Neural cell (in vitro differentiated cells): Measurements from ENCODE around the gene LRRC2. TPM values are rescaled to one million over a fixed set of nuclear protein-coding genes. Genes with fewer than 3 reads are reported as not detected.
A peak's percentile ranks its signal among the peaks of the same experiment; 100 is the strongest.

Experiments
- H2AFZ ChIP-seq: fragments of 200-600, 300-800 bp; sonication (generic), shearing (Covaris generic); 2 replicates; pipeline ENCODE4 v1.6.0; 2014; ENCODE audit warnings: low read depth, mild to moderate bottlenecking, antibody characterized with exemption, low read length, moderate library complexity
- H3F3A ChIP-seq: fragments of 200-600 bp; shearing (Covaris generic); 2 replicates; pipeline ENCODE4 v1.6.1; 2016; ENCODE audit warnings: mild to moderate bottlenecking, moderate library complexity, mixed read lengths, antibody characterized with exemption, low read length; ENCODE audit not compliant: insufficient read depth, poor library complexity, severe bottlenecking
- H3K27ac ChIP-seq: fragments of 200-600, 300-800 bp; sonication (generic), shearing (Covaris generic); 2 replicates; pipeline ENCODE4 v1.5.1; 2014; ENCODE audit warnings: mild to moderate bottlenecking, low read length, moderate library complexity
- H3K27me3 ChIP-seq: fragments of 300-800, 200-600 bp; sonication (generic), shearing (Covaris generic); 2 replicates; pipeline ENCODE4 v1.6.0; 2014; ENCODE audit warnings: mild to moderate bottlenecking, low read depth, low read length, moderate library complexity; ENCODE audit not compliant: insufficient read depth
- H3K36me3 ChIP-seq: fragments of 300-800, 200-600 bp; sonication (generic), shearing (Covaris generic); 2 replicates; pipeline ENCODE4 v1.5.1; 2014; ENCODE audit warnings: mild to moderate bottlenecking, antibody characterized with exemption, low read length, moderate library complexity; ENCODE audit not compliant: insufficient read depth
- H3K4me2 ChIP-seq: fragments of 300-800, 200-600 bp; sonication (generic), shearing (Covaris generic); 2 replicates; pipeline ENCODE4 v1.6.0; 2014; ENCODE audit warnings: mild to moderate bottlenecking, low read length
- H3K4me3 ChIP-seq: fragments of 300-800, 200-600 bp; sonication (generic), shearing (Covaris generic); 2 replicates; pipeline ENCODE4 v1.5.1; 2014; ENCODE audit warnings: mild to moderate bottlenecking, low read length, moderate library complexity
- H3K79me2 ChIP-seq: fragments of 200-600 bp; shearing (Covaris generic); replicated peaks from 2 replicates; pipeline ENCODE4 v1.6.0; 2014; ENCODE audit warnings: mild to moderate bottlenecking, low read length, moderate library complexity; ENCODE audit not compliant: insufficient read depth
- H3K9ac ChIP-seq: fragments of 300-800, 200-600 bp; sonication (generic), shearing (Covaris generic); 2 replicates; pipeline ENCODE4 v1.6.1; 2016; ENCODE audit warnings: mild to moderate bottlenecking, low read length, mixed read lengths
- H3K9me2 ChIP-seq: fragments of 200-600 bp; shearing (Covaris generic); 2 replicates; pipeline ENCODE4 v1.6.1; 2016; ENCODE audit warnings: mild to moderate bottlenecking, low read length, mixed read lengths; ENCODE audit not compliant: insufficient read depth
- H3K9me3 ChIP-seq: fragments of 200-600, 300-800 bp; sonication (generic), shearing (Covaris generic); 2 replicates; pipeline ENCODE4 v1.6.1; 2016; ENCODE audit warnings: mild to moderate bottlenecking, mixed run types, low read length, moderate library complexity, mixed read lengths
- H4K20me1 ChIP-seq: fragments of 200-600 bp; shearing (Covaris generic); 2 replicates; pipeline ENCODE4 v1.6.1; 2016; ENCODE audit warnings: mild to moderate bottlenecking, mixed run types; ENCODE audit not compliant: insufficient read depth
- EP300 ChIP-seq: fragments of 450-650 bp; conservative IDR thresholded peaks from 2 replicates; pipeline ENCODE4 v1.6.1; 2014; ENCODE audit warnings: antibody characterized with exemption, mild to moderate bottlenecking, moderate library complexity; ENCODE audit not compliant: poor library complexity, severe bottlenecking
- EZH2 ChIP-seq: fragments of 200-600, 300-800 bp; shearing (Covaris generic), sonication (generic); IDR thresholded peaks from 2 replicates; pipeline ENCODE4 v1.6.1; 2014; ENCODE audit warnings: antibody characterized with exemption, low read length, borderline replicate concordance, mild to moderate bottlenecking; ENCODE audit not compliant: insufficient read depth, poor library complexity, severe bottlenecking
- MXI1 ChIP-seq: fragments of 450-650 bp; conservative IDR thresholded peaks from 2 replicates; pipeline ENCODE4 v1.6.1; 2014; ENCODE audit warnings: antibody characterized with exemption, mild to moderate bottlenecking; ENCODE audit not compliant: poor library complexity, severe bottlenecking
- POLR2AphosphoS5 ChIP-seq: IDR thresholded peaks from 2 replicates; pipeline ENCODE4 v1.6.1; 2012
- RAD21 ChIP-seq: fragments of 450-650 bp; conservative IDR thresholded peaks from 2 replicates; pipeline ENCODE4 v1.6.1; 2014; ENCODE audit warnings: antibody characterized with exemption, mild to moderate bottlenecking, moderate library complexity
- SMC3 ChIP-seq: fragments of 450-650 bp; conservative IDR thresholded peaks from 2 replicates; pipeline ENCODE4 v1.6.1; 2014; ENCODE audit warnings: antibody characterized with exemption, mild to moderate bottlenecking, moderate library complexity; ENCODE audit not compliant: poor library complexity
- TAF1 ChIP-seq: IDR thresholded peaks from 2 replicates; pipeline ENCODE4 v1.6.1; 2012; ENCODE audit warnings: low read depth
- polyA plus RNA-seq: library from polyadenylated mRNA; depleted of rRNA; stranded (reverse); fragments of >200 nt; gene quantifications from 2 replicates; pipeline ENCODE4 v1.2.3, GENCODE V29; 2014
- TF ChIP-seq, protein P1 (sequence below): fragments of 450-650 bp; IDR thresholded peaks from 2 replicates; pipeline ENCODE4 v1.5.1; 2014; ENCODE audit warnings: antibody characterized with exemption, mild to moderate bottlenecking, moderate library complexity; ENCODE audit not compliant: poor library complexity, severe bottlenecking

Gene LRRC2
- polyA plus RNA-seq, 1 donor from 2014 or later = not detected

DNA sequence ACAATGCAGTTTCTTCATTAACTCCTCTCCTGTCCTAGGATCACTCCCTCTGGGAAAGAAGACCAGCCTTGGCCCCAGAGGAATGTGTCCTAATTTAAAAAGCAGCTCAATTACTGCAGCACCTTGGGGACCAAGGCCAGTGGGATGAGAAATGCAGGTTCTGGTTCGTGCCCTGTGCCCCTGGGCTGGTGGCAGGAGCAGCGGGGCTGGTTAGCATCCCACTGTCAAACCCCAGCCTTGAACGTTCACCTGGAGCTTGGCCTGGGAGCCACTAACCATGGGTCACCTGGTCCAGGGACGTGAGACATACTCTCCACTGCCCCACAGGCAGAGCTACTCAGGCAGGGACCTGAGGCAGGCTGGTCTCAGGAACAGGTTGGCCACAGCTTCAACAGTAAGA, 76.7 kb downstream of the LRRC2 start:
- H4K20me1 ChIP-seq = no peaks in the 10 kb centered on the region
- no peak for TF ChIP-seq POLR2AphosphoS5
- TF ChIP-seq, protein P1, sequence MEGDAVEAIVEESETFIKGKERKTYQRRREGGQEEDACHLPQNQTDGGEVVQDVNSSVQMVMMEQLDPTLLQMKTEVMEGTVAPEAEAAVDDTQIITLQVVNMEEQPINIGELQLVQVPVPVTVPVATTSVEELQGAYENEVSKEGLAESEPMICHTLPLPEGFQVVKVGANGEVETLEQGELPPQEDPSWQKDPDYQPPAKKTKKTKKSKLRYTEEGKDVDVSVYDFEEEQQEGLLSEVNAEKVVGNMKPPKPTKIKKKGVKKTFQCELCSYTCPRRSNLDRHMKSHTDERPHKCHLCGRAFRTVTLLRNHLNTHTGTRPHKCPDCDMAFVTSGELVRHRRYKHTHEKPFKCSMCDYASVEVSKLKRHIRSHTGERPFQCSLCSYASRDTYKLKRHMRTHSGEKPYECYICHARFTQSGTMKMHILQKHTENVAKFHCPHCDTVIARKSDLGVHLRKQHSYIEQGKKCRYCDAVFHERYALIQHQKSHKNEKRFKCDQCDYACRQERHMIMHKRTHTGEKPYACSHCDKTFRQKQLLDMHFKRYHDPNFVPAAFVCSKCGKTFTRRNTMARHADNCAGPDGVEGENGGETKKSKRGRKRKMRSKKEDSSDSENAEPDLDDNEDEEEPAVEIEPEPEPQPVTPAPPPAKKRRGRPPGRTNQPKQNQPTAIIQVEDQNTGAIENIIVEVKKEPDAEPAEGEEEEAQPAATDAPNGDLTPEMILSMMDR = no peak
- TF ChIP-seq EP300 = no peak
- no peak for TF ChIP-seq SMC3
- no peak for TF ChIP-seq MXI1
- no peak for TF ChIP-seq TAF1
- no peak for TF ChIP-seq EZH2
- no peak overlapping the region for H3K4me3 ChIP-seq
- no peak overlapping the region for H3K27ac ChIP-seq
- H3K9ac ChIP-seq = no peak overlapping the region
- no peak overlapping the region for H2AFZ ChIP-seq
- H3F3A ChIP-seq = no peaks in the 10 kb centered on the region
- H3K9me2 ChIP-seq = no peaks in the 10 kb centered on the region
- no peaks in the 10 kb centered on the region for H3K9me3 ChIP-seq
- no peaks in the 10 kb centered on the region for H3K36me3 ChIP-seq
- no peaks in the 10 kb centered on the region for H3K27me3 ChIP-seq
- no peak overlapping the region for H3K4me2 ChIP-seq
- H3K79me2 ChIP-seq = no peaks in the 10 kb centered on the region

DNA sequence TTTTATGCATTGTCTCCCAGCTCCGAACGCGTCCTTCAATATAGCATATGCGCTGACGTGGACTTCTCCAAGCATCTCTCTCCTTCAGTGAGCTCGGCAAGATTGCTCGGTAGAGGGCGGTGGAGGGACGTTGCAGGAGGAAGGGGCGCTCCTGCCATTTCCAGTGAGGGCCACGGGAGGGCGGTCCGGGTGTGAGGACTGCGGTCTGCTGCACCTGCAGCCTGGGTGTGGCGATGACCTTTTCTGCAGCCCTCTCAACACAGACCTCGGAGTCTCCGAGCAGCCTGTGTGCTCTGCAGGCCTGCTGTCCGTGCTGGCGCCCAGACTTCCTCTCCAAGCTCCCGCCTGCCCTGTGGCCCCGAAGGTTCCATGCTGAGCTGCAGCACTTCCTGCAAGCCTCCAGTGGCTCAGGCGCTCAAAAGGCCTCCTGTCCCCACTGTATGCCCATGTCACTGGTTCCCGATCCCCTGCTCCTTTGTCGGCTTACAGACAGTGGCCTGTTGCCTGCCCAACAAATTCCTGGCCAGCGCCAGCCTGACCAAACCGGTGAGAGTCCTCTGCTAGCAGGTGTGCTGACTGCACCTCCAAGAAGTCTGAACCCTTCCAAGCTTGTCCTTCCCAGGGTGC, 77.3 kb downstream of the LRRC2 start:
- Histone ChIP-seq H3F3A (no peaks in the 10 kb centered on the region), H3K4me3 (no peak overlapping the region), H3K36me3 (no peaks in the 10 kb centered on the region), H3K9me3 (no peaks in the 10 kb centered on the region), H4K20me1 (no peaks in the 10 kb centered on the region), H3K27me3 (no peaks in the 10 kb centered on the region), H3K27ac (no peak overlapping the region), H3K4me2 (no peak overlapping the region), H2AFZ (no peak overlapping the region), H3K9ac (no peak overlapping the region), H3K9me2 (no peaks in the 10 kb centered on the region), H3K79me2 (no peaks in the 10 kb centered on the region)
- TF ChIP-seq TAF1 = no peak
- peak; percentile 70 for TF ChIP-seq SMC3
- no peak for TF ChIP-seq MXI1
- TF ChIP-seq, protein P1 = peak; percentile 78
- TF ChIP-seq RAD21 = peak; percentile 69

DNA sequence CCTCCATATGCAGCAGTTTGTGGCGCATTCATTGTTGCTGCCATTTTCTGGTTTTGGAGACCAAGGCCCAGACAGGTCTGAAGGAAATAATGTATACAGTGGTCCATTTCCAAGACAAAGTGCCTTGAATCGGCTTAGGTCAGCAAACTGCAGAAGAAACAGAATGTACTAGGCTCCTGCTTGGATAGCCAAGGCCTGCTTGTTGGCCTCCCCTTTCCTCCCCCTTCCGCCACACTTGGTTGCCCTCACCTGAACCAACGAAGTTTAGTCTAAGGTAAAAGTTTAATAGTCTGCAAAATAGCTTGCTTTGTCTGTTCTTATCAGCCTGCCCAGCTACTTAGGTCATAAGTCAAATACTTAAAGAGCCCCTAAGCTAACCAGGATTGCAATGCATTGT, 80.3 kb downstream of the LRRC2 start:
- no peaks in the 10 kb centered on the region for H4K20me1 ChIP-seq
- no peak overlapping the region for H3K9ac ChIP-seq
- no peak overlapping the region for H3K4me2 ChIP-seq
- no peak overlapping the region for H2AFZ ChIP-seq
- H3K79me2 ChIP-seq = no peaks in the 10 kb centered on the region
- TF ChIP-seq, protein P1 = no peak
- no peak for TF ChIP-seq SMC3
- no peak for TF ChIP-seq TAF1
- no peaks in the 10 kb centered on the region for H3K9me2 ChIP-seq
- H3K27me3 ChIP-seq = no peaks in the 10 kb centered on the region
- no peaks in the 10 kb centered on the region for H3F3A ChIP-seq
- H3K4me3 ChIP-seq = no peak overlapping the region
- no peak overlapping the region for H3K27ac ChIP-seq
- H3K9me3 ChIP-seq = no peaks in the 10 kb centered on the region
- H3K36me3 ChIP-seq = no peaks in the 10 kb centered on the region
